Measurements from ENCODE around the gene CNKSR2. TPM values are rescaled to one million over a fixed set of nuclear protein-coding genes. Genes with fewer than 3 reads are reported as not detected.

The CNKSR2 gene
- total and polyA plus RNA-seq, 4 donors: 14.1 to 37.0 (median 15.1) TPM

- Histone ChIP-seq H3K27ac (ENCODE audit: low read depth, low read length) (no peak overlapping the region), H3K27me3 (ENCODE audit: control insufficient read depth, insufficient read depth, low read length) (peaks cover 7% of the 10 kb centered on the region), H3K4me1 (ENCODE audit: control insufficient read depth, insufficient read depth, low read length) (no peaks in the 10 kb centered on the region), H3K36me3 (ENCODE audit: control insufficient read depth, insufficient read depth, low read length) (no peaks in the 10 kb centered on the region), H3K9me3 (ENCODE audit: control insufficient read depth, insufficient read depth, low read length) (no peaks in the 10 kb centered on the region), H3K4me3 (ENCODE audit: low read depth, low read length) (no peak overlapping the region)
- no CpG with 5 or more reads among the region's 4 CpGs for WGBS (ENCODE audit: insufficient coverage)
- no peak for DNase-seq (ENCODE audit: low read depth in 4 of 6, low spot score in 6 of 6)
Observed at GRCh38 chrX:21674430-21675186, 300.4 kb downstream of the CNKSR2 start.

GRCh38 chrX:21675931-21676330, 301.7 kb downstream of the CNKSR2 start:
- 56% methylated on average over 2 of the region's 2 CpGs for WGBS (ENCODE audit: insufficient coverage)
- no peak overlapping the region for H3K27ac ChIP-seq (ENCODE audit: low read depth, low read length)
- no peak overlapping the region for H3K4me3 ChIP-seq (ENCODE audit: low read depth, low read length)
- no peak for DNase-seq (ENCODE audit: low read depth in 4 of 6, low spot score in 6 of 6)
- H3K36me3 ChIP-seq (ENCODE audit: control insufficient read depth, insufficient read depth, low read length): no peaks in the 10 kb centered on the region
- peaks cover 7% of the 10 kb centered on the region for H3K27me3 ChIP-seq (ENCODE audit: control insufficient read depth, insufficient read depth, low read length)
- H3K4me1 ChIP-seq (ENCODE audit: control insufficient read depth, insufficient read depth, low read length): no peaks in the 10 kb centered on the region
- H3K9me3 ChIP-seq (ENCODE audit: control insufficient read depth, insufficient read depth, low read length): no peaks in the 10 kb centered on the region

- H3K36me3 ChIP-seq (ENCODE audit: control insufficient read depth, insufficient read depth, low read length): no peaks in the 10 kb centered on the region
- WGBS (ENCODE audit: insufficient coverage): 70% methylated on average over 1 of the region's 4 CpGs
- no peak overlapping the region for H3K27ac ChIP-seq (ENCODE audit: low read depth, low read length)
- peaks cover 10% of the 10 kb centered on the region for H3K27me3 ChIP-seq (ENCODE audit: control insufficient read depth, insufficient read depth, low read length)
- H3K9me3 ChIP-seq (ENCODE audit: control insufficient read depth, insufficient read depth, low read length): no peaks in the 10 kb centered on the region
- no peak overlapping the region for H3K4me3 ChIP-seq (ENCODE audit: low read depth, low read length)
- DNase-seq (ENCODE audit: low read depth in 4 of 6, low spot score in 6 of 6): no peak
- no peaks in the 10 kb centered on the region for H3K4me1 ChIP-seq (ENCODE audit: control insufficient read depth, insufficient read depth, low read length)
Observed at GRCh38 chrX:21678048-21678612, 303.9 kb downstream of the CNKSR2 start.

- no CpG with 5 or more reads among the region's 1 CpG for WGBS (ENCODE audit: insufficient coverage)
- peaks cover 2% of the 10 kb centered on the region for H3K27me3 ChIP-seq (ENCODE audit: control insufficient read depth, insufficient read depth, low read length)
- no peaks in the 10 kb centered on the region for H3K36me3 ChIP-seq (ENCODE audit: control insufficient read depth, insufficient read depth, low read length)
Observed at GRCh38 chrX:21683941-21684340, 309.7 kb downstream of the CNKSR2 start.

GRCh38 chrX:21691512-21692018, 317.3 kb downstream of the CNKSR2 start:
- Histone ChIP-seq H3K27ac (ENCODE audit: low read depth, low read length) (no peak overlapping the region), H3K9me3 (ENCODE audit: control insufficient read depth, insufficient read depth, low read length) (no peaks in the 10 kb centered on the region), H3K4me3 (ENCODE audit: low read depth, low read length) (no peak overlapping the region), H3K36me3 (ENCODE audit: control insufficient read depth, insufficient read depth, low read length) (no peaks in the 10 kb centered on the region), H3K27me3 (ENCODE audit: control insufficient read depth, insufficient read depth, low read length) (no peaks in the 10 kb centered on the region), H3K4me1 (ENCODE audit: control insufficient read depth, insufficient read depth, low read length) (no peaks in the 10 kb centered on the region)
- no CpG with 5 or more reads among the region's 3 CpGs for WGBS (ENCODE audit: insufficient coverage)
- DNase-seq (ENCODE audit: low read depth in 4 of 6, low spot score in 6 of 6): no peak

More at GRCh38 chrX:21683941-21684340, 309.7 kb downstream of the CNKSR2 start:
- no peak overlapping the region for H3K27ac ChIP-seq (ENCODE audit: low read depth, low read length)
- no peaks in the 10 kb centered on the region for H3K9me3 ChIP-seq (ENCODE audit: control insufficient read depth, insufficient read depth, low read length)
- H3K4me3 ChIP-seq (ENCODE audit: low read depth, low read length): no peak overlapping the region
- DNase-seq (ENCODE audit: low read depth in 4 of 6, low spot score in 6 of 6): no peak
- H3K4me1 ChIP-seq (ENCODE audit: control insufficient read depth, insufficient read depth, low read length): no peaks in the 10 kb centered on the region

GRCh38 chrX:21698272-21698671, 324.1 kb downstream of the CNKSR2 start:
- H3K4me3 ChIP-seq (ENCODE audit: low read depth, low read length): no peak overlapping the region
- H3K27ac ChIP-seq (ENCODE audit: low read depth, low read length): no peak overlapping the region
- no peaks in the 10 kb centered on the region for H3K4me1 ChIP-seq (ENCODE audit: control insufficient read depth, insufficient read depth, low read length)
- H3K36me3 ChIP-seq (ENCODE audit: control insufficient read depth, insufficient read depth, low read length): no peaks in the 10 kb centered on the region
- H3K27me3 ChIP-seq (ENCODE audit: control insufficient read depth, insufficient read depth, low read length): no peaks in the 10 kb centered on the region
- DNase-seq (ENCODE audit: low read depth in 4 of 6, low spot score in 6 of 6): no peak
- H3K9me3 ChIP-seq (ENCODE audit: control insufficient read depth, insufficient read depth, low read length): no peaks in the 10 kb centered on the region
- 61% methylated on average over 3 of the region's 4 CpGs for WGBS (ENCODE audit: insufficient coverage)

- H3K4me3 ChIP-seq (ENCODE audit: low read depth, low read length): no peak overlapping the region
- no peaks in the 10 kb centered on the region for H3K27me3 ChIP-seq (ENCODE audit: control insufficient read depth, insufficient read depth, low read length)
- WGBS (ENCODE audit: insufficient coverage): 73% methylated on average over 2 of the region's 3 CpGs
- no peaks in the 10 kb centered on the region for H3K9me3 ChIP-seq (ENCODE audit: control insufficient read depth, insufficient read depth, low read length)
- no peak for DNase-seq (ENCODE audit: low read depth in 4 of 6, low spot score in 6 of 6)
- no peaks in the 10 kb centered on the region for H3K4me1 ChIP-seq (ENCODE audit: control insufficient read depth, insufficient read depth, low read length)
- no peaks in the 10 kb centered on the region for H3K36me3 ChIP-seq (ENCODE audit: control insufficient read depth, insufficient read depth, low read length)
- H3K27ac ChIP-seq (ENCODE audit: low read depth, low read length): no peak overlapping the region
Observed at GRCh38 chrX:21699136-21699535, 324.9 kb downstream of the CNKSR2 start.

- Histone ChIP-seq H3K4me3 (ENCODE audit: low read depth, low read length) (no peak overlapping the region), H3K4me1 (ENCODE audit: control insufficient read depth, insufficient read depth, low read length) (no peaks in the 10 kb centered on the region), H3K27ac (ENCODE audit: low read depth, low read length) (no peak overlapping the region), H3K36me3 (ENCODE audit: control insufficient read depth, insufficient read depth, low read length) (no peaks in the 10 kb centered on the region), H3K27me3 (ENCODE audit: control insufficient read depth, insufficient read depth, low read length) (no peaks in the 10 kb centered on the region), H3K9me3 (ENCODE audit: control insufficient read depth, insufficient read depth, low read length) (no peaks in the 10 kb centered on the region)
- DNase-seq (ENCODE audit: low read depth in 4 of 6, low spot score in 6 of 6): no peak
- WGBS (ENCODE audit: insufficient coverage): 67% methylated on average over 3 of the region's 5 CpGs
Observed at GRCh38 chrX:21700275-21700674, 326.1 kb downstream of the CNKSR2 start.

- DNase-seq (ENCODE audit: low read depth in 4 of 6, low spot score in 6 of 6): no peak
- H3K4me1 ChIP-seq (ENCODE audit: control insufficient read depth, insufficient read depth, low read length): no peaks in the 10 kb centered on the region
- no peaks in the 10 kb centered on the region for H3K36me3 ChIP-seq (ENCODE audit: control insufficient read depth, insufficient read depth, low read length)
- no peak overlapping the region for H3K4me3 ChIP-seq (ENCODE audit: low read depth, low read length)
- H3K27ac ChIP-seq (ENCODE audit: low read depth, low read length): no peak overlapping the region
- WGBS (ENCODE audit: insufficient coverage): 83% methylated on average over 1 of the region's 3 CpGs
- H3K9me3 ChIP-seq (ENCODE audit: control insufficient read depth, insufficient read depth, low read length): no peaks in the 10 kb centered on the region
- no peaks in the 10 kb centered on the region for H3K27me3 ChIP-seq (ENCODE audit: control insufficient read depth, insufficient read depth, low read length)
Observed at GRCh38 chrX:21700967-21701366, 326.7 kb downstream of the CNKSR2 start.

- Histone ChIP-seq H3K36me3 (ENCODE audit: control insufficient read depth, insufficient read depth, low read length) (no peaks in the 10 kb centered on the region), H3K4me1 (ENCODE audit: control insufficient read depth, insufficient read depth, low read length) (no peaks in the 10 kb centered on the region), H3K4me3 (ENCODE audit: low read depth, low read length) (no peak overlapping the region), H3K27ac (ENCODE audit: low read depth, low read length) (no peak overlapping the region), H3K9me3 (ENCODE audit: control insufficient read depth, insufficient read depth, low read length) (no peaks in the 10 kb centered on the region), H3K27me3 (ENCODE audit: control insufficient read depth, insufficient read depth, low read length) (no peaks in the 10 kb centered on the region)
- no peak for DNase-seq (ENCODE audit: low read depth in 4 of 6, low spot score in 6 of 6)
- 66% methylated on average over 2 of the region's 4 CpGs for WGBS (ENCODE audit: insufficient coverage)
Observed at GRCh38 chrX:21702725-21703124, 328.5 kb downstream of the CNKSR2 start.

Measured in spinal cord (tissue), 10 donors.